Glomerular visceral epithelial cell (primary cell): ENCODE measurements around the gene GPSM1.
A peak's percentile ranks its signal among the peaks of the same experiment; 100 is the strongest.
"Not testable (repeated sequence)": the region's sequence is repeated elsewhere in the genome, so short reads cannot be mapped to it uniquely, and the experiment has no call there.

Source experiments
- DNase-seq: peaks from one replicate; pipeline ENCODE4 v3.0.0-alpha.2; 2016; ENCODE audit errors: extremely low spot score

The GPSM1 gene

GRCh38 chr9:136394312-136395019, 67.1 kb downstream of the GPSM1 start:
- DNase-seq = no peak

- DNase-seq = no peak
Observed at GRCh38 chr9:136395020-136395340, 67.6 kb downstream of the GPSM1 start.

- DNase-seq = no peak
Observed at GRCh38 chr9:136395345-136396218, 68.2 kb downstream of the GPSM1 start.

- no peak for DNase-seq
Observed at GRCh38 chr9:136396219-136396515, 68.8 kb downstream of the GPSM1 start.

- DNase-seq = no peak
Observed at GRCh38 chr9:136397643-136398042, 70.3 kb downstream of the GPSM1 start.

- no peak for DNase-seq
Observed at GRCh38 chr9:136398286-136398685, 70.9 kb downstream of the GPSM1 start.

GRCh38 chr9:136399176-136400037, 72.1 kb downstream of the GPSM1 start:
- peak; percentile 25 for DNase-seq

- peak; percentile 91 for DNase-seq
Observed at GRCh38 chr9:136400038-136400834, 72.9 kb downstream of the GPSM1 start, which contains the start of gene SNAPC4. Gene SNAPC4, minus strand, starts transcription at chr9:136400170. Its CDS starts 1,742 bp downstream, at chr9:136398428.

GRCh38 chr9:136401173-136401922, 74.0 kb downstream of the GPSM1 start:
- DNase-seq = no peak

- DNase-seq = no peak
Observed at GRCh38 chr9:136402067-136402466, 74.7 kb downstream of the GPSM1 start.

- DNase-seq = no peak
Observed at GRCh38 chr9:136403538-136403914, 76.2 kb downstream of the GPSM1 start.

GRCh38 chr9:136403915-136404800, 76.8 kb downstream of the GPSM1 start:
- DNase-seq = no peak

GRCh38 chr9:136404801-136405136, 77.4 kb downstream of the GPSM1 start:
- no peak for DNase-seq

- DNase-seq = no peak
Observed at GRCh38 chr9:136405481-136405880, 78.1 kb downstream of the GPSM1 start.

GRCh38 chr9:136405904-136406303, 78.6 kb downstream of the GPSM1 start:
- not testable (repeated sequence) for DNase-seq

GRCh38 chr9:136407061-136407460, 79.7 kb downstream of the GPSM1 start:
- not testable (repeated sequence) for DNase-seq

GRCh38 chr9:136407911-136408310, 80.6 kb downstream of the GPSM1 start:
- DNase-seq = no peak
